HepG2 (cell line): ENCODE results near the gene UVSSA. TPM values are rescaled to one million over a fixed set of nuclear protein-coding genes. Genes with fewer than 3 reads are reported as not detected.

Experiments used
- ARNTL ChIP-seq: sonication (generic); formaldehyde crosslinking; IDR thresholded peaks from 2 replicates; pipeline ENCODE4 v1.4.0; 2020; ENCODE audit warnings: mild to moderate bottlenecking, missing genetic modification reagents
- CSRNP2 ChIP-seq: sonication (generic); formaldehyde crosslinking; conservative IDR thresholded peaks from 2 replicates; pipeline ENCODE4 v1.8.0; 2022; ENCODE audit warnings: low read depth, missing genetic modification reagents
- ELF1 ChIP-seq: sonication (generic); formaldehyde crosslinking; IDR thresholded peaks from 2 replicates; pipeline ENCODE4 v1.4.0; 2020; ENCODE audit warnings: missing genetic modification reagents
- FOXP1 ChIP-seq, 2 experiments: fragments of 450-650 bp in 1 of 2; IDR thresholded peaks; 2 replicates each; pipeline ENCODE4 v1.6.1; 2017 to 2018; ENCODE audit warnings: antibody characterized with exemption in 1 of 2
- MYC ChIP-seq: sonication (generic); formaldehyde crosslinking; IDR thresholded peaks from 2 replicates; pipeline ENCODE4 v1.9.0; 2021; ENCODE audit warnings: missing genetic modification reagents, borderline replicate concordance
- MYPOP ChIP-seq: sonication (generic); formaldehyde crosslinking; IDR thresholded peaks from 2 replicates; pipeline ENCODE4 v1.8.1; 2023; ENCODE audit warnings: mild to moderate bottlenecking, moderate library complexity, missing genetic modification reagents
- NFE2L2 ChIP-seq: fragments of 150-350 bp; IDR thresholded peaks from 2 replicates; pipeline ENCODE4 v1.6.1; 2014; ENCODE audit warnings: low read length
- NRL ChIP-seq: sonication (generic); formaldehyde crosslinking; IDR thresholded peaks from 2 replicates; pipeline ENCODE4 v1.5.0; 2020; ENCODE audit warnings: missing genetic modification reagents, mild to moderate bottlenecking, moderate library complexity, borderline replicate concordance
- PHB2 ChIP-seq: fragments of 450-650 bp; IDR thresholded peaks from 2 replicates; pipeline ENCODE4 v1.6.1; 2018; ENCODE audit not compliant: partially characterized antibody
- RFX5 ChIP-seq: IDR thresholded peaks from 2 replicates; pipeline ENCODE4 v1.6.1; 2011; ENCODE audit warnings: low read depth, low read length, improper control_type of control experiment
- SIX4 ChIP-seq: sonication (generic); formaldehyde crosslinking; IDR thresholded peaks from 2 replicates; pipeline ENCODE4 v1.4.0; 2020; ENCODE audit warnings: missing genetic modification reagents
- SMAD1 ChIP-seq: sonication (generic); formaldehyde crosslinking; IDR thresholded peaks from 2 replicates; pipeline ENCODE4 v1.4.0; 2020; ENCODE audit warnings: missing genetic modification reagents, low read depth, mild to moderate bottlenecking, borderline replicate concordance
- ZNF276 ChIP-seq: sonication (generic); formaldehyde crosslinking; IDR thresholded peaks from 2 replicates; pipeline ENCODE4 v1.4.0; 2020; ENCODE audit warnings: mild to moderate bottlenecking, low read depth, missing genetic modification reagents
- ZNF441 ChIP-seq: sonication (generic); formaldehyde crosslinking; IDR thresholded peaks from 2 replicates; pipeline ENCODE4 v1.7.0; 2021; ENCODE audit warnings: missing genetic modification reagents, borderline replicate concordance
- ZNF510 ChIP-seq: sonication (generic); formaldehyde crosslinking; IDR thresholded peaks from 2 replicates; pipeline ENCODE4 v1.4.0; 2020; ENCODE audit warnings: low read depth, mild to moderate bottlenecking, missing genetic modification reagents
- ZNF781 ChIP-seq: sonication (generic); formaldehyde crosslinking; IDR thresholded peaks from 2 replicates; pipeline ENCODE4 v1.5.1; 2020; ENCODE audit warnings: borderline replicate concordance, mild to moderate bottlenecking, missing genetic modification reagents; ENCODE audit errors: not compliant biosample characterization
- ZSCAN29 ChIP-seq: sonication (generic); formaldehyde crosslinking; conservative IDR thresholded peaks from 2 replicates; pipeline ENCODE4 v1.4.0; 2020; ENCODE audit warnings: mild to moderate bottlenecking, missing genetic modification reagents
- polyA plus RNA-seq, 8 experiments: library from polyadenylated mRNA; depleted of rRNA in 3 of 8; stranded (reverse) in 7 of 8; unstranded in 1 of 8; fragments of >200 nt; fragmentation: Illumina TruSeq in 4 of 8; extraction: Trizol in 4 of 8; gene quantifications; 2 replicates each; pipeline versions ENCODE4 v1.2.1 to v1.2.3, GENCODE V29; 2011 to 2016; ENCODE audit warnings: low read depth in 4 of 8, missing spikeins in 1 of 8, mixed read lengths in 1 of 8; ENCODE audit not compliant: insufficient read depth in 1 of 8
- total RNA-seq, 5 experiments: library from RNA; depleted of rRNA; stranded (reverse); fragments of >200 nt; fragmentation: Illumina TruSeq; extraction: Trizol; gene quantifications; 2 replicates each; pipeline ENCODE4 v1.2.3, GENCODE V29; 2016; ENCODE audit warnings: low read depth in 1 of 5
- TF ChIP-seq, protein P1 (sequence below): sonication (generic); formaldehyde crosslinking; IDR thresholded peaks from 2 replicates; pipeline ENCODE4 v1.4.0; 2020; ENCODE audit warnings: mild to moderate bottlenecking, missing genetic modification reagents, borderline replicate concordance

Gene UVSSA
- total and polyA plus RNA-seq, 2 of the 13 experiments (the other 11 are each of a cell fraction or from before 2014, with no cell fraction given): 4.6 to 8.4 TPM

DNA sequence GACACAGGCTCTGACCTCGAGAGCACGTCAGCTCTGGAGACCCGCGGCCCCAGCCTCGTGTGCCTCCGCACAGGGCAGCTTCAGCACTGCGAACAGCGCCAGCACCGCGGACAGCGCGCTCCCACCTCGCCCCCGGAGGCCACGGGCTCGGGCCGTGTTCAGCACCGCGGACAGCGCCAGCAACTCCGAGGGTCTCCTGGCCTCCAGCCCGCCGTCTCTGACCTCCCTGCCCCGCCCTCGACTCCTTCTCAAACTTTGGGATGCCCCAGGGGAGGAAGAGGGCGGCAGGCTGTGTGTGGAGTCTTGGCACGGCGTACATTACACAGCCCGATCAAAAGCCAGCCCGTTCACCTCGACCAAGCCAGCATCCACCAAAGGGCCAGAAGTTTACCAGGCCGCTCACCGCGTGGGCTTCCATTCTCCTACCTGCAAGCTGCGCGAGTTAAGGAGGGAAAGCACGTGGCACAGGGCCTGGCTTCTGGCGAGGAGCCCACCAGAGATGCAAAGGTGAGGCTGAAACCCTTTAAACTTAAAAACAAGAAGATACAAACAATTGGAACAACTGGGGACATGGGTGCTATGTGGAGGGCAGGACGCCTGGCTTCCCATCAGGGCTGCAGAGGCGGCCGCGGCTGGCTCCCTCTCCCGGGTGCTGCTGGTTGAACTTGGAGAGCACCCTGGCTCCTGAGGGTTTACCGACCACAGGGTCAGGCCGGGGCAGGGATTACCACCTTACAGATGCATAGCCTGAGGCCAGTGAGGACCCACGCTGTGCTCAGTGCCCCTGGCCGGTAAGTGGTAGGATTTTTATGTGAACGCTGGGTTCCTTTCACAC lies 63.7 kb downstream of the UVSSA start (continued):
- peak; percentile 98 for TF ChIP-seq ARNTL (CRISPR knock-in tag)
- peak; percentile 100 for TF ChIP-seq ZNF441
- peak; percentile 81 for TF ChIP-seq ELF1 (CRISPR knock-in tag)
- no peak for TF ChIP-seq NFE2L2
- TF ChIP-seq SMAD1: peak; percentile 98; the same call in 1 of the 2 replicates
- TF ChIP-seq CSRNP2 (CRISPR knock-in tag): peak; percentile 100
- no peak for TF ChIP-seq FOXP1 (IDR thresholded peaks at IDR 0.05)
- TF ChIP-seq FOXP1 (CRISPR knock-in tag; IDR thresholded peaks at IDR 0.05): peak; percentile 85
- peak; percentile 99 for TF ChIP-seq MYPOP
- no peak for TF ChIP-seq RFX5
- TF ChIP-seq, protein P1, sequence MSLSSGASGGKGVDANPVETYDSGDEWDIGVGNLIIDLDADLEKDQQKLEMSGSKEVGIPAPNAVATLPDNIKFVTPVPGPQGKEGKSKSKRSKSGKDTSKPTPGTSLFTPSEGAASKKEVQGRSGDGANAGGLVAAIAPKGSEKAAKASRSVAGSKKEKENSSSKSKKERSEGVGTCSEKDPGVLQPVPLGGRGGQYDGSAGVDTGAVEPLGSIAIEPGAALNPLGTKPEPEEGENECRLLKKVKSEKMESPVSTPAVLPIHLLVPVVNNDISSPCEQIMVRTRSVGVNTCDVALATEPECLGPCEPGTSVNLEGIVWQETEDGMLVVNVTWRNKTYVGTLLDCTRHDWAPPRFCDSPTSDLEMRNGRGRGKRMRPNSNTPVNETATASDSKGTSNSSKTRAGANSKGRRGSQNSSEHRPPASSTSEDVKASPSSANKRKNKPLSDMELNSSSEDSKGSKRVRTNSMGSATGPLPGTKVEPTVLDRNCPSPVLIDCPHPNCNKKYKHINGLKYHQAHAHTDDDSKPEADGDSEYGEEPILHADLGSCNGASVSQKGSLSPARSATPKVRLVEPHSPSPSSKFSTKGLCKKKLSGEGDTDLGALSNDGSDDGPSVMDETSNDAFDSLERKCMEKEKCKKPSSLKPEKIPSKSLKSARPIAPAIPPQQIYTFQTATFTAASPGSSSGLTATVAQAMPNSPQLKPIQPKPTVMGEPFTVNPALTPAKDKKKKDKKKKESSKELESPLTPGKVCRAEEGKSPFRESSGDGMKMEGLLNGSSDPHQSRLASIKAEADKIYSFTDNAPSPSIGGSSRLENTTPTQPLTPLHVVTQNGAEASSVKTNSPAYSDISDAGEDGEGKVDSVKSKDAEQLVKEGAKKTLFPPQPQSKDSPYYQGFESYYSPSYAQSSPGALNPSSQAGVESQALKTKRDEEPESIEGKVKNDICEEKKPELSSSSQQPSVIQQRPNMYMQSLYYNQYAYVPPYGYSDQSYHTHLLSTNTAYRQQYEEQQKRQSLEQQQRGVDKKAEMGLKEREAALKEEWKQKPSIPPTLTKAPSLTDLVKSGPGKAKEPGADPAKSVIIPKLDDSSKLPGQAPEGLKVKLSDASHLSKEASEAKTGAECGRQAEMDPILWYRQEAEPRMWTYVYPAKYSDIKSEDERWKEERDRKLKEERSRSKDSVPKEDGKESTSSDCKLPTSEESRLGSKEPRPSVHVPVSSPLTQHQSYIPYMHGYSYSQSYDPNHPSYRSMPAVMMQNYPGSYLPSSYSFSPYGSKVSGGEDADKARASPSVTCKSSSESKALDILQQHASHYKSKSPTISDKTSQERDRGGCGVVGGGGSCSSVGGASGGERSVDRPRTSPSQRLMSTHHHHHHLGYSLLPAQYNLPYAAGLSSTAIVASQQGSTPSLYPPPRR (CRISPR knock-in tag): peak; percentile 97
- TF ChIP-seq ZSCAN29 (CRISPR knock-in tag): peak; percentile 97
- TF ChIP-seq ZNF781: peak; percentile 100
- no peak for TF ChIP-seq PHB2
- TF ChIP-seq NRL: peak; percentile 100
- peak; percentile 99 for TF ChIP-seq SIX4 (CRISPR knock-in tag)
- peak; percentile 97 for TF ChIP-seq MYC (CRISPR knock-in tag)
- TF ChIP-seq ZNF276: peak; percentile 99
- TF ChIP-seq ZNF510: peak; percentile 100
